Right renal pelvis (tissue), 4 donors: ENCODE measurements around the gene SLC7A6. TPM values are rescaled to one million over a fixed set of nuclear protein-coding genes. Genes with fewer than 3 reads are reported as not detected.
"Not testable (repeated sequence)": the region's sequence is repeated elsewhere in the genome, so short reads cannot be mapped to it uniquely, and the experiment has no call there.

Experiments
- DNase-seq, 4 donors: peaks; one replicate each; pipeline ENCODE4 v3.0.0-alpha.2; 2013; ENCODE audit warnings: low read depth in 4 of 4, low spot score in 3 of 4, missing footprints in 1 of 4
- polyA plus RNA-seq, 4 donors: library from polyadenylated mRNA; unstranded; fragments of 120-200 nt; gene quantifications; one replicate each; pipeline ENCODE4 v1.2.1, GENCODE V29; 2013; ENCODE audit not compliant: insufficient read length in 4 of 4

The SLC7A6 gene
- polyA plus RNA-seq, 4 donors: 12.6 to 16.3 (median 13.4) TPM

DNA sequence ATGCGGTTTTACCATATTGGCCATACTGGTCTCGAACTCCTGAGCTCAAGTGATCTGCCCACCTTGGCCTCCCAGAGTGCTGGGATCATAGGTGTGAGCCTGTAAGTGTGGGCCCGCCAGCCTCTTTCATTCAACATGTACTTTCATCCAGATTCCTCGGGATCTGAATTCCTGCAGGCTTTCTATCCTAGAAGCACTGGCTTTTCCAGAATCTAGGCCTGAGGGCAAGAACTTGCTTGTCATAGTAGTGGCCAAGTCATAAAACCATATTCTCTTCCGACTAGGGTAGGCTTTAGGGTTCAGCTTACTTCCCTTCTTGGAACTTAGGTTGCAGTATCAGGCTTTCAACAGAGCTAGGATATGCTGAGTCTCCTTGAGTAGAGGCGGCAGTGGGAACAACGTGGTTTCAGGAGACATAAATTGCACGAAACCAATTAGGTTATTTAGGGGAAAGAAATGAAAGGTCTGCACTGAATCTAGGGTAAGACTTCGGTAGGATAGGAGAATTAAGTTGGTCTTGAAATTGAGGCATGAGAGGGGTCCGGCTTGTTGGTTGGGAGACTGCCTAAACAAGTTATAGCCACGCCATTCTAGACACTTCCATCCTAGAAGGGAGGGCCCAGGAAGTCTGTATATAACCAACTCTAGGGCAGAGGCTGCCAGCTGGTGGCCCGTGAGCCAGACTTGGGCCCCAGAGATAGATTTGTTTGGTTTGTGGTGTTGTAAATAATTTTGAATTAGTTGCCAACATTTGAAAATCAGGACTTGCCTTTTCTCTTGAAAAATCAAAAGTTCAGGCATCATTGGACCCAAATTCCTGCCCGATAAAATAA, 15.6 kb downstream of the SLC7A6 start:
- DNase-seq: no peak

- DNase-seq: no peak
These were observed 17.2 kb downstream of the SLC7A6 start for GRCh38 chr16:68281368-68282063.

DNA sequence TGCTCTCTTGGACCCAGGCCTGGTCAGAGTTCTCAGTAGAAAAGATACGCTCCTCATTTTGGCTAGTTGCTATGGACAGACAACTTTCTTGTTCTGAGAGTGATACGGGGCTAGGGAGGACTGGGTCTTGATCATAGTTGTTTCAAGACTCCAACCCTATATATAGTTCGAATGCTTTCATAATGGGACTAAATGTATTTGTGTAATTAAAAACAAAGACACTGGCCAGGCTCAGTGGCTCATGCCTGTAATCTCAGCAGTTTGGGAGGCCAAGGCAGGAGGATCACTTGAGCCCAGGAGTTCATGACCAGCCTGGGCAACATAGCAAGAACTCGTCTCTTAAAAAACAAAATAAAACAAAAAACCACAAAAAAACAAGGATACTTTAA, 17.7 kb downstream of the SLC7A6 start:
- DNase-seq: no peak

DNA sequence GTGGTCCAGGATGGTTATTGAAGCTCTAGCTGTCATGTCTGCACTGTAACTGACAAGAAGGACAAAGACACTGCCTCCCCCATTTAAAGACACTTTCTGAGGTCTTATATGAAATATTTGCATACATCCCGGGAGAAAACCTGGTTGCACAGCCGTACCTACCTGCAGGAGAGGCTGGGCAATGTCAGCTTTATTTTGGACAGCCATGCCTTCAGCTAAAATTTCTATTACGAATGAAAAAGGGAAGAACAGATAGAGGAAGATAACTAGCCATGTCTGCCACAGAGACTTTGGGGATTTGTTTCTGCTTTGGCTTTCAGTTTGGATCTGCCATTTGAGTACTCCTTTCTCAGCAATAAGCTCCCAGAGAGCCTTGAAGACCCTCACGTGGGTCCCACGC, 19.0 kb downstream of the SLC7A6 start:
- DNase-seq: no peak

- DNase-seq: no peak
These were observed 19.7 kb downstream of the SLC7A6 start for GRCh38 chr16:68283801-68284598.

- DNase-seq: no peak
These were observed 20.5 kb downstream of the SLC7A6 start for GRCh38 chr16:68284847-68285246.

- DNase-seq: no peak
These were observed 21.4 kb downstream of the SLC7A6 start for GRCh38 chr16:68285683-68286082.

DNA sequence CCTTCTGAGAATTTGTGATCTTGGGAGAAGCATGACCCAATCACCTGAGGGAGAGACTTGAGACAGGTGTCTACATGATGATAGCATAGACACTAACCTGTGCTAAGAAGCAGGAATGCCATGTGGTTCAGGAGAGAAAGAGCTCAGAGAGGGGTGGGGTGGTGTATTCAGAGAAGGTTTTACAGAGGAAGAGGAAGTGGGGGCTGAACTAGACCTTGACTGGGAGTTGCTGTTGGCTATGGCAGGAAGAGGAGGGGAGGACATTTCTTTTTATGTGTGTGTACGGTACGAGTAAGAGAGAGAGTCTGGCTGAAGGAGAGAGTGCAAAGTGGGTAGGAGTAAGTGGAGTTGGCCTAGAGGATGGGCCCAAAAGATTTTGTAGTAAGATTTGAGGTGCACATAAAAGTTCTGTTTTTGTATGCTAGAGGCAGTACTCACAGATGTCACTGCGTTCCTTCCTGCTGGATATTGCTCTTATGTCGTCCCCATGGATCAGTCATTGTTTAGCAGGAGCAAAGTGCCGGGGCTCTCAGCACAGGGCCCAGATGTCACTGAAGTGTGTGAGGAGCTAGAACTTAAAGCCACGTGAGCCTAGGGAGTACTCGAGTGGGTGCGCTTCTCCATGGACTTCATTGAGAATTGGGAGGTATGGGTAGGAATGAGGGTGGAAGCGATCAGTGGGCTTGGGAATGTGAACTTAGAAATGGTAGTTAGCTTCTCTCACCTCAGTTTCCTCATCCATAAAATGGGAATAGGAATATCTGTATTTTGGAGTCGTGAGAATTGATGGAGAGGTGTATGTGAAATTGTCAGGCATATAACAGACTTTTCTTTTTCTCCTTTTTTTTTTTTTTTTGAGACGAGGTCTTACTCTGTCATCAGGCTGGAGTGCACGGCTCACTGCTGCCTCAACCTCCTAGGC, 22.1 kb downstream of the SLC7A6 start:
- no peak for DNase-seq

DNA sequence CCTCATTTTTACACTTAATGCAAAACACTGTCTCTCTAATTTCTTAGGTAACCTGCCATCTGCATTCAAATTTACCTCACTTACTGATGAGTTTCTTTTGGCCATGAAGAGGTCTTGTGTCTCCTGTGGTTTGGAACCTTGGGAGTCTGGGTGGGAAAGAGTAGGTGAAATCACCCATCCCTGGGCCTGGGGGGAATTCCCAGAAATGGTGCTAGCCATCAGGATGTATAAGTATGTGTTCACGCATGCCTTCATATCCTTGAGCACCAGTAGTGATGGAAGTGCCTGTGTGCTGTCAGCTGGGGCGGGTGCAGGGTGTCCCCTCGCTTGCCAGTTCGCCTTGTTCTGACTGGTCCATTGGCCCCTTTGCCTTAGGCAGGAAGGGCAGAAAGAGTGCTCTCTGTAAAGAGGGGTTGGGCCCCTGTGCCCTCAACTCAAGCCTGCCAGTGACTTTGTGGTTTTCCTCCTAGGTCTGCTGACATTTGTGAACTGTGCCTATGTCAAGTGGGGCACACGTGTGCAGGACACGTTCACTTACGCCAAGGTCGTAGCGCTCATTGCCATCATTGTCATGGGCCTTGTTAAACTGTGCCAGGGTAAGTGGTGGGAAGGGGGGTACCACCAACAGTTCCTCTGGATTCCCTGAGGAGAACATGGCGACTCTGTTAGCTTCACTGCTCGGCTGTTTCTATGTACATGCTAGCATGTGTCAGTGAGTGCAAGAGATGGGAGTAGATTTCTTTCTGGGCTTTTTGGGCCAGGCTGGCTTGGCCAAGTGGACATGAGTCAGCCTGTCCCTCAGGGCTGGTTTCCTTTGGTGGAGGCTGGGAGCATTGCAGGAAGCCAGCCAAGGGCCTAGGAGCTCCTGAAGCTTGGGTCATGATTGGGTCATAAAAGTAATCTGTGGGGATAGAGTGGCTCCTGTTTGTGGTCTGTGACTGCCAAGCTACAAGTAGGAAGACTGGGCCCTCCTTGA, 23.2 kb downstream of the SLC7A6 start:
- no peak for DNase-seq

- DNase-seq: no peak
These were observed 23.9 kb downstream of the SLC7A6 start for GRCh38 chr16:68288252-68288650.

- not testable (repeated sequence) for DNase-seq
These were observed 24.5 kb downstream of the SLC7A6 start for GRCh38 chr16:68288796-68289195.

DNA sequence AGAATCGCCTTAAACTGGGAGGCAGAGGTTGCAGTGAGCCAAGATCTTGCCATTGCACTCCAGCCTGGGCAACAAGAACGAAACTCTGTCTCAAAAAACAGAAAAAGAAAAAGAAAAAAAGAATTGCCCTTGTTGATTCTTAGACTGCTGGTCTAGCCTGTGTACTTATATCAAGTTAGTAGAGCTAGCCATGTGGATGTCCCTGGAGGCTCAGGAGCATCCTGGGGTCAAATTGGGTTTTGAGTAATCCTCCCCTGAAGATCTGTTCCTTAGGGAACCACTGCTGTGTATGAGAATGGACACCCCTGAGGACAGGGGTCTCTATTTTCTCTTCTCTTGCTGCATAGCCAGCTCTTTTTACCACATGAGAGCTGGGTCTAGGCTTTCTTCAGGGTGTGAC, 24.9 kb downstream of the SLC7A6 start:
- no peak for DNase-seq

GRCh38 chr16:68289621-68290329, 25.4 kb downstream of the SLC7A6 start:
- no peak for DNase-seq

GRCh38 chr16:68290450-68290849, 26.1 kb downstream of the SLC7A6 start:
- DNase-seq: no peak

DNA sequence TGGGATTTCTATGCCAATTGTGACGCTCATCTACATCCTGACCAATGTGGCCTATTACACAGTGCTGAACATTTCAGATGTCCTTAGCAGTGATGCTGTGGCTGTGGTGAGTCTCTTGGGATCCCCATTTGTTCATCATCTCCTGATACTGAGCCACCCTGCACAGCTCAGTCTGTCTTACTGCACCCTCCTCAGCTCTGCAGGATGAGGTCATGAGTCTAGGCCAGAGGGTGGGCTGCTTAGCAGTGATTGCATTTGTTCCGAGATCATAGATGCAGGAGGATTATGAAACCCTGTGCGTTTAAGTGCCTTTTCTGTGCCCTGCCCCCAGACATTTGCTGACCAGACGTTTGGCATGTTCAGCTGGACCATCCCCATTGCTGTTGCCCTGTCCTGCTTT, 26.9 kb downstream of the SLC7A6 start:
- no peak for DNase-seq

GRCh38 chr16:68292425-68292824, 28.1 kb downstream of the SLC7A6 start:
- DNase-seq: no peak

DNA sequence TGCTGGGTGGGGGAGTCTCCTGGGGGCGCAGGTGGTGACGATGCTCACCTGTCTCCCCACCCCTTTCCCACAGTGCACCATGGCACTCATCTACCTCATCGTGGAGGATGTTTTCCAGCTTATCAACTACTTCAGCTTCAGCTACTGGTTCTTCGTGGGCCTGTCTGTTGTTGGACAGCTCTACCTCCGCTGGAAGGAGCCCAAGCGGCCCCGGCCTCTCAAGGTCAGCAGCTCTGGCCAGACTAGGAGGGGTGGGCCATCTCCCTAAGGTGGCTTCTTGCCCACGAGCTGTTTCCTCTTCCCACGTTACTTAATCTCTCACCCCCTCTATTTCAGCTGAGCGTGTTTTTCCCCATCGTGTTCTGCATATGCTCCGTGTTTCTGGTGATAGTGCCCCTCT, 32.0 kb downstream of the SLC7A6 start:
- no peak for DNase-seq

GRCh38 chr16:68296693-68297092, 32.4 kb downstream of the SLC7A6 start:
- no peak for DNase-seq
